Testis (tissue), 2 donors: Measurements from ENCODE around the gene SLC25A17.

Experiments used
- CTCF ChIP-seq, 3 experiments: fragments of 450-650 bp in 2 of 3; fragments of 200-600 bp in 1 of 3; sonication (generic) in 1 of 3; IDR thresholded peaks; one replicate each; pipeline ENCODE4 v1.5.1; 2016 to 2019; ENCODE audit warnings: antibody characterized with exemption in 3 of 3, mild to moderate bottlenecking in 2 of 3, moderate library complexity in 1 of 3
- POLR2A ChIP-seq: fragments of 450-650 bp; IDR thresholded peaks from one replicate; pipeline ENCODE4 v1.6.1; 2017; ENCODE audit warnings: antibody characterized with exemption, mild to moderate bottlenecking, moderate library complexity

GRCh38 chr22:40749829-40750228 is 69.3 kb downstream of the SLC25A17 start:
- TF ChIP-seq CTCF (IDR thresholded peaks at IDR 0.05) (no peak), POLR2A (no peak)
